DND-41 (cell line): Measurements from ENCODE around the gene TRMT13.

Experiments
- EZH2 ChIP-seq: IDR thresholded peaks from 3 replicates; pipeline ENCODE4 v1.6.1; 2012; ENCODE audit warnings: borderline replicate concordance, low read depth, mild to moderate bottlenecking, moderate library complexity, low read length, inconsistent platforms; ENCODE audit not compliant: severe bottlenecking
- TF ChIP-seq, protein P1 (sequence below): IDR thresholded peaks from 2 replicates; pipeline ENCODE4 v1.5.1; 2012; ENCODE audit warnings: borderline replicate concordance, low read length, moderate library complexity, mild to moderate bottlenecking; ENCODE audit not compliant: poor library complexity, severe bottlenecking; ENCODE audit errors: extremely low read depth

DNA sequence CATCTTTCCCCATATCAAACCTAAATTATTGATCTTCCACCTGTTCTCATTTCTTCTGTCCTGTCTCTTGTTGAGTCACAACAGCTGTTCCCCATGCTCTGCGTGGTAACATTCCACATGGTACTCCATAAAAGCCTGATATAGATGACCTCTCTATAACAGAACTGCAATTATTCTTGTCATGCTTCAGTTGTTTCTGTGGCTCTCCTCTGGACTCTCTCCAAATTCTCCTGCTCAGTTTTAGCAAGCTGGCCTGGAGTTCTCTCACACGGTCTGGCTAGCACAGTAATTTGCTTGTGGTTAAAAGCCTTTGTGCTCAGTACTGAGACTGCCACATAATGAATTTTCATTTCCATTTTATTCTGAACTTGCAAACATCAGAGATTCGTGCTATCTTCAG, 55.7 kb downstream of the TRMT13 start:
- TF ChIP-seq, protein P1, sequence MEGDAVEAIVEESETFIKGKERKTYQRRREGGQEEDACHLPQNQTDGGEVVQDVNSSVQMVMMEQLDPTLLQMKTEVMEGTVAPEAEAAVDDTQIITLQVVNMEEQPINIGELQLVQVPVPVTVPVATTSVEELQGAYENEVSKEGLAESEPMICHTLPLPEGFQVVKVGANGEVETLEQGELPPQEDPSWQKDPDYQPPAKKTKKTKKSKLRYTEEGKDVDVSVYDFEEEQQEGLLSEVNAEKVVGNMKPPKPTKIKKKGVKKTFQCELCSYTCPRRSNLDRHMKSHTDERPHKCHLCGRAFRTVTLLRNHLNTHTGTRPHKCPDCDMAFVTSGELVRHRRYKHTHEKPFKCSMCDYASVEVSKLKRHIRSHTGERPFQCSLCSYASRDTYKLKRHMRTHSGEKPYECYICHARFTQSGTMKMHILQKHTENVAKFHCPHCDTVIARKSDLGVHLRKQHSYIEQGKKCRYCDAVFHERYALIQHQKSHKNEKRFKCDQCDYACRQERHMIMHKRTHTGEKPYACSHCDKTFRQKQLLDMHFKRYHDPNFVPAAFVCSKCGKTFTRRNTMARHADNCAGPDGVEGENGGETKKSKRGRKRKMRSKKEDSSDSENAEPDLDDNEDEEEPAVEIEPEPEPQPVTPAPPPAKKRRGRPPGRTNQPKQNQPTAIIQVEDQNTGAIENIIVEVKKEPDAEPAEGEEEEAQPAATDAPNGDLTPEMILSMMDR, result no peak
- no peak for TF ChIP-seq EZH2
